ENCODE data around the gene OSER1. TPM values are rescaled to one million over a fixed set of nuclear protein-coding genes. Genes with fewer than 3 reads are reported as not detected.

The OSER1 gene
- total RNA-seq, 4 donors from 2014 or later = 36.2 to 56.4 (median 43.0) TPM

GRCh38 chr20:44200983-44201382 lies 9.6 kb downstream of the OSER1 start:
- peaks cover 10 to 16% of the 10 kb centered on the region in 2 donors for H3K4me1 ChIP-seq
- H3K27me3 ChIP-seq = no peaks in the 10 kb centered on the region
- H3K36me3 ChIP-seq = peaks cover 38 to 46% of the 10 kb centered on the region in 2 donors
- H3K27ac ChIP-seq = no peak overlapping the region
- intact Hi-C loops (cut with DNase I) = no loop called here
- WGBS, 2 donors = 69 to 92% methylated on average over 2 of the region's 2 CpGs
- TF ChIP-seq CTCF (IDR thresholded peaks at IDR 0.05) (no peak), POLR2A (IDR thresholded peaks at IDR 0.05) (no peak)
- no peak for DNase-seq
- H3K4me3 ChIP-seq (replicated peaks in 1 of 3) = no peak overlapping the region
- no peaks in the 10 kb centered on the region for H3K9me3 ChIP-seq

GRCh38 chr20:44200371-44200770 lies 10.2 kb downstream of the OSER1 start:
- H3K27me3 ChIP-seq = no peaks in the 10 kb centered on the region
- no peak overlapping the region for H3K27ac ChIP-seq
- no peaks in the 10 kb centered on the region for H3K9me3 ChIP-seq
- no peak for DNase-seq
- no peak overlapping the region for H3K4me3 ChIP-seq (replicated peaks in 1 of 3)
- intact Hi-C loops (cut with DNase I) = no loop called here
- no peak for TF ChIP-seq POLR2A (IDR thresholded peaks at IDR 0.05)
- TF ChIP-seq CTCF (IDR thresholded peaks at IDR 0.05) = no peak
- WGBS, 2 donors = 82 to 88% methylated on average over 4 of the region's 4 CpGs
- peaks cover 37 to 46% of the 10 kb centered on the region in 2 donors for H3K36me3 ChIP-seq
- H3K4me1 ChIP-seq = peaks cover 10 to 16% of the 10 kb centered on the region in 2 donors

GRCh38 chr20:44199877-44200276 lies 10.7 kb downstream of the OSER1 start:
- Histone ChIP-seq H3K9me3 (no peaks in the 10 kb centered on the region), H3K27me3 (no peaks in the 10 kb centered on the region), H3K4me3 (replicated peaks in 1 of 3) (no peak overlapping the region), H3K27ac (no peak overlapping the region), H3K4me1 (peaks cover 10 to 15% of the 10 kb centered on the region in 2 donors), H3K36me3 (peaks cover 34 to 46% of the 10 kb centered on the region in 2 donors)
- WGBS, 2 donors = 90 to 99% methylated on average over 4 of the region's 4 CpGs
- intact Hi-C loops (cut with DNase I) = no loop called here
- TF ChIP-seq CTCF (IDR thresholded peaks at IDR 0.05) (no peak), POLR2A (IDR thresholded peaks at IDR 0.05) (no peak)
- DNase-seq = no peak

GRCh38 chr20:44198872-44199271 lies 11.7 kb downstream of the OSER1 start:
- intact Hi-C loops (cut with DNase I) = no loop called here
- 91 to 96% methylated on average over 4 of the region's 4 CpGs for WGBS, 2 donors
- no peak for DNase-seq
- no peaks in the 10 kb centered on the region for H3K27me3 ChIP-seq
- no peaks in the 10 kb centered on the region for H3K9me3 ChIP-seq
- TF ChIP-seq CTCF (IDR thresholded peaks at IDR 0.05) (no peak), POLR2A (IDR thresholded peaks at IDR 0.05) (no peak)
- peaks cover 5 to 7% of the 10 kb centered on the region in 2 donors for H3K4me1 ChIP-seq
- H3K27ac ChIP-seq = no peak overlapping the region
- H3K36me3 ChIP-seq = peaks cover 34 to 46% of the 10 kb centered on the region in 2 donors
- no peak overlapping the region for H3K4me3 ChIP-seq (replicated peaks in 1 of 3)

GRCh38 chr20:44196271-44196670 lies 14.3 kb downstream of the OSER1 start:
- Histone ChIP-seq H3K36me3 (peaks cover 34 to 35% of the 10 kb centered on the region in 2 donors), H3K4me3 (replicated peaks in 1 of 3) (no peak overlapping the region), H3K4me1 (no peaks in the 10 kb centered on the region), H3K9me3 (no peaks in the 10 kb centered on the region), H3K27ac (no peak overlapping the region), H3K27me3 (no peaks in the 10 kb centered on the region)
- WGBS, 2 donors = 85 to 86% methylated on average over 3 of the region's 3 CpGs
- no peak for DNase-seq
- intact Hi-C loops (cut with DNase I) = no loop called here
- TF ChIP-seq POLR2A (IDR thresholded peaks at IDR 0.05) (no peak), CTCF (IDR thresholded peaks at IDR 0.05) (no peak)
